ENCODE data around the gene AP1S3. TPM values are rescaled to one million over a fixed set of nuclear protein-coding genes. Genes with fewer than 3 reads are reported as not detected.

Gene AP1S3
- total RNA-seq, 1 donor from 2014 or later, result 18.0 TPM

DNA sequence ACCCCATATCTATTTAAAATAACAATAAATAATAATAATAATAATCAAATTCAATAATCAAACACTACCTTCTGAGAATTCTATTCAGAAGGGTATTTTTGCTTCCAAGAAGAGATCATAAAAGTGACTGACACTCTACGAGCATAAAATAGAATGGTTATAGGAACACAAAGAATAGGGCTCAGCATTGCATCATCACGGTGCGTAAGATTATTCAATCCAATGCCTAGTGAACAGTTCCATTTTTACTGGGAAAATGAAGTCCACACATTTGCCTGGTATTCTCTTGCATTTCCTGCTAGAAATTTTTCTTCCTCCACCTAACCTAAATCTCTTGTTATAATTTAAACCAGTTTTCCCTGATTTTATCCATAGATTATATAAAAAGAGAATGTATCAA, 55.8 kb downstream of the AP1S3 start:
- peaks cover 10% of the 10 kb centered on the region for H3K36me3 Mint-ChIP-seq
- H3K4me3 Mint-ChIP-seq, result no peak overlapping the region
- DNase-seq (ENCODE audit: low spot score in 2 of 2, unreplicated experiment in 2 of 2), result no peak
- no peak overlapping the region for H3K27ac Mint-ChIP-seq
- no peaks in the 10 kb centered on the region for H3K27me3 Mint-ChIP-seq (ENCODE audit: low read depth)
- H3K4me1 Mint-ChIP-seq, result peaks cover 15% of the 10 kb centered on the region
- no peaks in the 10 kb centered on the region for H3K9me3 Mint-ChIP-seq
- TF ChIP-seq, protein P1, sequence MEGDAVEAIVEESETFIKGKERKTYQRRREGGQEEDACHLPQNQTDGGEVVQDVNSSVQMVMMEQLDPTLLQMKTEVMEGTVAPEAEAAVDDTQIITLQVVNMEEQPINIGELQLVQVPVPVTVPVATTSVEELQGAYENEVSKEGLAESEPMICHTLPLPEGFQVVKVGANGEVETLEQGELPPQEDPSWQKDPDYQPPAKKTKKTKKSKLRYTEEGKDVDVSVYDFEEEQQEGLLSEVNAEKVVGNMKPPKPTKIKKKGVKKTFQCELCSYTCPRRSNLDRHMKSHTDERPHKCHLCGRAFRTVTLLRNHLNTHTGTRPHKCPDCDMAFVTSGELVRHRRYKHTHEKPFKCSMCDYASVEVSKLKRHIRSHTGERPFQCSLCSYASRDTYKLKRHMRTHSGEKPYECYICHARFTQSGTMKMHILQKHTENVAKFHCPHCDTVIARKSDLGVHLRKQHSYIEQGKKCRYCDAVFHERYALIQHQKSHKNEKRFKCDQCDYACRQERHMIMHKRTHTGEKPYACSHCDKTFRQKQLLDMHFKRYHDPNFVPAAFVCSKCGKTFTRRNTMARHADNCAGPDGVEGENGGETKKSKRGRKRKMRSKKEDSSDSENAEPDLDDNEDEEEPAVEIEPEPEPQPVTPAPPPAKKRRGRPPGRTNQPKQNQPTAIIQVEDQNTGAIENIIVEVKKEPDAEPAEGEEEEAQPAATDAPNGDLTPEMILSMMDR (IDR thresholded peaks at IDR 0.05; ENCODE audit: unreplicated experiment), result no peak

DNA sequence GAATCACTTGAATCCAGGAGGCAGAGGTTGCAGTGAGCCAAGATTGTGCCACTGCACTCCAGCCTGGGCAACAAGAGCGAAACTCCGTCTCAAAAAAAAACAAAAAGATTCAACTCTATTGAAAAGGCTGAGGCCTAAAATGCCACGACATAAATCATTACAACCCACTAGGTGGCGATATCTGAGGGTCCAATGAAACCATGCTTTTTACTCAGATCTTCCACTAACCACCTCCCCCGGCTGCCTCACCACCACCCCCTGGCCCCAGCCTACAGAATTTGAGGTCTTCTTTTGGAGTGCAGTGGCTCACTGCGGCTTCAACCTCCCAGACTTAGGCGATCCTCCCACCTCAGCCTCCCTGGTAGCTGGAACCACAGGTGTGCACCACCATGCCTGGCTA, 57.5 kb downstream of the AP1S3 start:
- H3K9me3 Mint-ChIP-seq, result no peaks in the 10 kb centered on the region
- peaks cover 25% of the 10 kb centered on the region for H3K4me1 Mint-ChIP-seq

DNA sequence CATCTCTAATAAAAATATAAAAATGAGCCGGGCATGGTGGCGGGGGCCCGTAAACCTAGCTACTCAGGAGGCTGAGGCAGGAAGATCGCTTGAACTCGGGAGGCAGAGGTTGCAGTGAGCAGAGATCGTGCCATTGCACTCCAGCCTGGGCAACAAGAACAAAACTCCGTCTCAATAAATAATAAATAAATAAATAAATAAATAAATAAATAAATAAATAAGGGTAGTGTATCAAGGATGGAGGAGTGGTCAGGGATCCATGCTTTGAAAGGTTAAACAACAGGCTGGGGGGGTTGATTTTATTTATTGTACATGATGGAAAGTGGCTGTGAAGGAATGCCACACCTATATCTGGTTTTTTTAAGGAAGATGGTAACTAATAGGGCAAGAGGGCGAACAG, 63.2 kb downstream of the AP1S3 start:
- Mint-ChIP-seq H3K4me1 (peaks cover 50% of the 10 kb centered on the region), H3K9me3 (no peaks in the 10 kb centered on the region), H3K4me3 (no peak overlapping the region), H3K27me3 (ENCODE audit: low read depth) (peaks cover 4% of the 10 kb centered on the region), H3K27ac (no peak overlapping the region), H3K36me3 (peaks cover 16% of the 10 kb centered on the region)
- DNase-seq (ENCODE audit: low spot score in 2 of 2, unreplicated experiment in 2 of 2), result no peak
- TF ChIP-seq, protein P1 (IDR thresholded peaks at IDR 0.05; ENCODE audit: unreplicated experiment), result no peak

More for the DNA sequence above, 57.5 kb downstream of the AP1S3 start:
- TF ChIP-seq, protein P1 (IDR thresholded peaks at IDR 0.05; ENCODE audit: unreplicated experiment), result peak; percentile 20
- Mint-ChIP-seq H3K36me3 (peaks cover 14% of the 10 kb centered on the region), H3K27ac (no peak overlapping the region), H3K4me3 (no peak overlapping the region), H3K27me3 (ENCODE audit: low read depth) (peaks cover under 1% of the 10 kb centered on the region)
- DNase-seq (ENCODE audit: low spot score in 2 of 2, unreplicated experiment in 2 of 2), result no peak

DNA sequence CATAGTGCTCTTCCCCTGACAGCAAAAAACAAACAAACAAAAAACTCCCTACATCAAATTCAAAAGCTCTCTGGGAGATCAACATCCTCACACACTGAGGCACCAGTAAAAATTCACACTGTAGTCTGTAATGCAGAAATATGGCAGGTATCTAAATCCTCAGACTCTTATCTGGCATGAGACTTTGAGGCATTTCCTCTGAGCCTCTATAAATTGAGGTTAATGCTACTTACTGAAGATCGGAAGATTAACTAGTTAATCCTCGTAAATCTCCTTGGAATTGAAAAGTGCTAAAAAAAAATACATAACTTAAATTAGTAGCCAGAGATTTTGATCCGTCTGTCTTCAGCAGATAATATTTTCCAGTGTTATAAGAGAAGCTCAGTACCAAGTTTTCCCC, 65.0 kb downstream of the AP1S3 start:
- Mint-ChIP-seq H3K4me3 (no peak overlapping the region), H3K27ac (peak overlapping the region; percentile 37), H3K36me3 (peaks cover 21% of the 10 kb centered on the region), H3K9me3 (peaks cover 2% of the 10 kb centered on the region), H3K4me1 (peaks cover 55% of the 10 kb centered on the region), H3K27me3 (ENCODE audit: low read depth) (peaks cover 4% of the 10 kb centered on the region)
- TF ChIP-seq, protein P1 (IDR thresholded peaks at IDR 0.05; ENCODE audit: unreplicated experiment), result no peak
- DNase-seq (ENCODE audit: low spot score in 2 of 2, unreplicated experiment in 2 of 2), result no peak

DNA sequence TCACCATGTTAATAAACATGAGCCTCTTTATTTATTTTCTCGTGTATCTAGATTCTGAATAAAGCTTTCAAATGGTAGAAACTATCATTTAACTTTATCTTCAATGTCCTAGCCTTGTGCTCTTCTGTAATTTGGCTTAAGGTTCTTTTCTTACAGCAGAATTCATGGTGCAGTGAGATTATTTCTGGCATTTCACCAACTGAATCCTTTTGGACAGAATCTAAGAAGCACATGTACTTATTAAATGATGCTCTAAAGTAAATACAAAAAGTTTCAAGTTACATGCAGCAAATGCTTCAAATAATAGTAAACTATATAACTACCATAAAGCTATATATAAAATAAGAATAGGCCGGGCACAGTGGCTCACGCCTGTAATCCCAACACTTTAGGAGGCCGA, 65.9 kb downstream of the AP1S3 start:
- DNase-seq (ENCODE audit: low spot score in 2 of 2, unreplicated experiment in 2 of 2), result no peak
- peaks cover 4% of the 10 kb centered on the region for H3K27me3 Mint-ChIP-seq (ENCODE audit: low read depth)
- H3K4me1 Mint-ChIP-seq, result peaks cover 50% of the 10 kb centered on the region
- TF ChIP-seq, protein P1 (IDR thresholded peaks at IDR 0.05; ENCODE audit: unreplicated experiment), result no peak
- H3K27ac Mint-ChIP-seq, result no peak overlapping the region
- H3K9me3 Mint-ChIP-seq, result peaks cover 6% of the 10 kb centered on the region
- no peak overlapping the region for H3K4me3 Mint-ChIP-seq
- H3K36me3 Mint-ChIP-seq, result peaks cover 21% of the 10 kb centered on the region

DNA sequence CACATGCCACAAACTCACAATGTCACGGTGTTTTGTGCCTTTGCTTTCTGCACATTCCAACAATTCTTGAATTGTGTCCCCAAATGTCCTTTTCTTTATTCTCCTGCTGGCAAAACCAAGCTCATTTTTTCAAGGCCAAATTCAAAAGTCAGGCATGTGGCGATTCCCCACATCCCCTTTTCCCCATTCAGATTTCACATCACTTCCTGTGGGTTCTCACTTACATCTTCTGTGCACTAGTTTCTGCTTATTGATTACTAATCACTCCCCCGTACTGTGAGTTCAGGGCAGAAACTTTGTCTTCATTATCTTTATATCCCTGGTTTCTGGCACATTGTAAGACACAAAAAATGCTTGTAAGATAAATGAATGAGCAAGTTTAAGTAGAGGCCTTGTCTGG, 69.2 kb downstream of the AP1S3 start:
- no peaks in the 10 kb centered on the region for H3K27me3 Mint-ChIP-seq (ENCODE audit: low read depth)

More for the DNA sequence above, 69.2 kb downstream of the AP1S3 start:
- Mint-ChIP-seq H3K27ac (no peak overlapping the region), H3K36me3 (peaks cover 21% of the 10 kb centered on the region), H3K9me3 (peaks cover 6% of the 10 kb centered on the region), H3K4me1 (peaks cover 47% of the 10 kb centered on the region), H3K4me3 (no peak overlapping the region)
- DNase-seq (ENCODE audit: low spot score in 2 of 2, unreplicated experiment in 2 of 2), result no peak
- TF ChIP-seq, protein P1 (IDR thresholded peaks at IDR 0.05; ENCODE audit: unreplicated experiment), result no peak
